GM18505 (cell line): ENCODE measurements around the gene ANKRD50.

Source experiments
- ATAC-seq: cut with Tn5 transposase; IDR thresholded peaks from one replicate; pipeline ENCODE4 v1.9.1; 2021; ENCODE audit not compliant: unreplicated experiment
- POLR2A ChIP-seq: IDR thresholded peaks from 4 replicates; pipeline ENCODE4 v1.6.1; 2011; ENCODE audit warnings: borderline replicate concordance; ENCODE audit not compliant: insufficient read depth, insufficient read length; ENCODE audit errors: extremely low read depth

Gene ANKRD50, protein sequence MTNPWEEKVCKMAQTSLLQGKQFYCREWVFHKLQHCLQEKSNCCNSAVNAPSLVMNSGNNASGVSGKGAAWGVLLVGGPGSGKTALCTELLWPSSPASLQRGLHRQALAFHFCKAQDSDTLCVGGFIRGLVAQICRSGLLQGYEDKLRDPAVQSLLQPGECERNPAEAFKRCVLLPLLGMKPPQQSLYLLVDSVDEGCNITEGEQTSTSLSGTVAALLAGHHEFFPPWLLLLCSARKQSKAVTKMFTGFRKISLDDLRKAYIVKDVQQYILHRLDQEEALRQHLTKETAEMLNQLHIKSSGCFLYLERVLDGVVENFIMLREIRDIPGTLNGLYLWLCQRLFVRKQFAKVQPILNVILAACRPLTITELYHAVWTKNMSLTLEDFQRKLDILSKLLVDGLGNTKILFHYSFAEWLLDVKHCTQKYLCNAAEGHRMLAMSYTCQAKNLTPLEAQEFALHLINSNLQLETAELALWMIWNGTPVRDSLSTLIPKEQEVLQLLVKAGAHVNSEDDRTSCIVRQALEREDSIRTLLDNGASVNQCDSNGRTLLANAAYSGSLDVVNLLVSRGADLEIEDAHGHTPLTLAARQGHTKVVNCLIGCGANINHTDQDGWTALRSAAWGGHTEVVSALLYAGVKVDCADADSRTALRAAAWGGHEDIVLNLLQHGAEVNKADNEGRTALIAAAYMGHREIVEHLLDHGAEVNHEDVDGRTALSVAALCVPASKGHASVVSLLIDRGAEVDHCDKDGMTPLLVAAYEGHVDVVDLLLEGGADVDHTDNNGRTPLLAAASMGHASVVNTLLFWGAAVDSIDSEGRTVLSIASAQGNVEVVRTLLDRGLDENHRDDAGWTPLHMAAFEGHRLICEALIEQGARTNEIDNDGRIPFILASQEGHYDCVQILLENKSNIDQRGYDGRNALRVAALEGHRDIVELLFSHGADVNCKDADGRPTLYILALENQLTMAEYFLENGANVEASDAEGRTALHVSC (N-terminal part only)

DNA sequence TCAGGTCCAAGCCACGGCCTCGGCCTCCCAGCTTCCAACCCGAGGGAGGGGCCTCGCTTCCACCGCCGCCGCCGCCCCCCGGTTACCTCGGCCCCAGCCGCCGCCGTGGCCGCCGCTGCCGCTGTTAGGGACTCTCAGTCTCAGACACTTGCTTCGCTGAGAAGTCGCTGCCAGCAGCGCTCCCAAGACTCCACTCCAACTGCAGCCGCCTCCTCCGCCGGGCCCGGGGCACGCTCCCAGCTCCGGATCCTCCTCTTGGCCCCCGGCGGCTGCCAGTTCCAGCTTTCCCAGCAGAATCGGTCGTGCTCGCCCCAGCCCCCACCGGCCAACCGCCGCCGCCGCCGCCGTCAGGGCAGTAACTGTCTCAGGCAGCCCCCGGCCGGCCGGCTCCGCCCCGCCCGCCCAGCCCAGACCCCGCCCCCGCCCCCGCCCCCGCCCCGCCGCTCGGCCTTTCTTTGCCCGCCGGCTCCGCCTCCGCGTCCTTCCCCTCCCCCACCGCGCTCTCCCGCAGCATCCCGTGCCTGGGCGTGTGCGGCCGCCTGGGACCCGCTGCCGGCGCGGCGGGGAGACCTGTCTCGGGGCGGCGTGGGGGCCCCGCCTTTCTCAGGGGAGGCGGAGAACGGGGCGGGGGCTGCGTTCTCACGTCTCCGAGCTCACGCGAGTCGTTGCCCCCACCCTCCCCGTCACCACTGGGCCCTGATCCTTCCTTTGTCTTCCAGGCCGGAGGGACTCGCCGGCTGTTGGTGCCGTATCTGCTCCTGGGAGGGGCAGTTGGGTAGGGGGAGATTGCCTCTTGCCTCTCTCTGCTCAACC is at the start of gene ANKRD50:
Gene ANKRD50, minus strand, starts transcription at position 361 of the 813 bp plus-strand sequence. CDS start 2,221 bp downstream, outside the sequence.
- no peak for TF ChIP-seq POLR2A

DNA sequence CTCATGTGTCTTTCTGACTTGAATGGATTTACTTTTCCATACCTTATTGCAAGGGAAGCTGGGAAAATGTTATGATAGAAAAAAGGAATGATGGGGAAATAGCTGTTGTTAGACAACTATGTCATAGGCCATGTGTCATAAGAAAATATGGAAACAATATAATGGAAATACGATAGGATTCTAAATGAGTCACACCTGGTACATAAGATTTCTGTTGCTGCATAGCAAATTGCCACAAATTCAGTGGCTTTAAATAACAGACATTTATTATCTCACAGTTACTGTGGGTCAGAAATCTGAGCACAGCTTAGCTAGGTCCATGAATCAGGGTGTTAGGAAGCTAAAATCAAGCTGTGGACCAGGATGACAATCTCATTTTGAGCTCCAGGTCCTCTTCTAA is 44.6 kb upstream of the ANKRD50 start:
- TF ChIP-seq POLR2A: no peak

More for the DNA sequence above, at the start of gene ANKRD50:
- peak; percentile 77 for ATAC-seq

DNA sequence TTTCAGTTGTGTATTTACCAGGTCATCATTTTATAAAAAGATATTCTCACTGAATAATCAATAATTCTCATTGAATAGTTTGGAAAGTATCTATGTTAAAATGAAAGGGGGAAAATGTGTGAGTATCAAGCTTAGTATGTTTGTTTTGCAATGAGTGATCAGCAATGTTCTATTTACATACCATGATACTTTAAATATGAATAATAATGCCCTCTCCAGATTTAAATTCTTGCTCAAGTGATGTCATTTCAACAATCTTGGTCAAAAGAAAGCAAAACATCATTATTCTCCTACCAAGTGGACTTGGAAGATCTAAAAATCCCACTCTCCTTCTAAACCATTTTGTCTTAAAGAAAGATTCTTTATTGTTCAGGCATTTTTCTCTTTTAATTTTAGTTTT is 42.1 kb upstream of the ANKRD50 start:
- no peak for ATAC-seq
- TF ChIP-seq POLR2A: no peak

More for the DNA sequence above, 44.6 kb upstream of the ANKRD50 start:
- ATAC-seq: no peak

DNA sequence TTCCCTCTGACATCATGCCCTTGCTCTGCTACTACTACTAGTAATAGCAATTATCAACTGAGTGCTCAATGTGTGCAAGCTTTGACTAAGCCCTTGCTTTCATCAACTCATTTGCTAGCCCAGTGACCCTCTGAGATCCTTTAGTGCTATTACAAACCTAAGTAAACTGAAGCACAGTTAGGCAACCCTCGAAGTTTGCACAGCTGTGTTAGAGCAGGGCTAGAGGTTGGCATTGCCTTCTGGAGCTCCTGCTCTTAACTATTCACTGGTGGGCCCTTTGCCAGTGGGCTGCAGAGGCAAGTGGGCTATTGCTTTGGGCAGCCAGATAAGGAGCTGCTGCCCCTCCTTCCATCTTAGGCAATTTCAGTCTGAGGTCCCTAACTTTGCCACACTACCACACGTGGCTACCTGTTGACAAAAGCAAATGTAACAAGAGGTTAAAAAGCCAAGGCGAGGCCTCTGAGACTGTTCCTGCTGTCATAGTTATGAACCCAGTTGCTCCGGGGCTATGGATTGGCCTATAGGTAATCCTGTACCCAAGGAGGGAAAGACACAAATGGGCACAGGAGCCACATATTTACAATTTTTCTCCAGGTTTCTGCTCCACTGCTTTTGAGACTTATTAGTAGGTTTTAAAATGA is 41.5 kb upstream of the ANKRD50 start:
- ATAC-seq: no peak
- no peak for TF ChIP-seq POLR2A

DNA sequence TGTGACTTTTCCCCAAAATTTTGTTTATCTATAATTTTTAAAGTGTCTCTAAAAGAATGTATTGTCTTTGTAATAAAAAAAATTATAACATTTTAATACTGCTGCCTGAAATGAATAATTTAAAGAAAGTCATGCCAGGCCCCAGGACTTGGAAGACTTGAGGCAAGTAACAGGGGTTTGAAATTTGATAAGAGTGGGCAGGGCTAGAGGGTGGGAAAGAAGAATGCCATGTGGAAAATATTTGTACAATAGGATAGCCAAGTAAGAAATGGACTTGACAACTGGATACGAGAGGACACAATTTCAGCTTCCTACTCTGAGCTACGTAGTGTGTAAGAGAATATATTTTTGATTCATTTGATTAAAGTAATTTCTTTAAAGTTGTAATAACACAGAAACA is 36.9 kb upstream of the ANKRD50 start:
- no peak for TF ChIP-seq POLR2A
- ATAC-seq: no peak

DNA sequence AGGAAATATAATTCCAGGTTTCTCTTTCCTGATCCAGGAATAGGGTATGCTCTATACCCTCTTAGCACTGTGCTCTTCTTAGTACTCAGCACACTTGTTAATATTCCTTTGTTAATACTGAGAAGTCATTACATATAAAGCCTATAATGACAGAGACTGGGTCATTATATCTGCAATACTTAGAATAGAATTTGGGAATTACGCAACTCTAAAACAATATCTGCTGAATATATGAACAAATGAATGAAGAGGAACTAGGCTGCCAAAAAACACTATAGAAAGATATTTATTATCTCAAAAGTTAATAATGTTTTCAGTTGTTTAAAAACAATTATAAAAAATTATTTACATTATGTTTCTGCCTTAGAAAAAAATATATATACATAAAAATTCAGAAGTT is 36.4 kb upstream of the ANKRD50 start:
- TF ChIP-seq POLR2A: no peak
- no peak for ATAC-seq

DNA sequence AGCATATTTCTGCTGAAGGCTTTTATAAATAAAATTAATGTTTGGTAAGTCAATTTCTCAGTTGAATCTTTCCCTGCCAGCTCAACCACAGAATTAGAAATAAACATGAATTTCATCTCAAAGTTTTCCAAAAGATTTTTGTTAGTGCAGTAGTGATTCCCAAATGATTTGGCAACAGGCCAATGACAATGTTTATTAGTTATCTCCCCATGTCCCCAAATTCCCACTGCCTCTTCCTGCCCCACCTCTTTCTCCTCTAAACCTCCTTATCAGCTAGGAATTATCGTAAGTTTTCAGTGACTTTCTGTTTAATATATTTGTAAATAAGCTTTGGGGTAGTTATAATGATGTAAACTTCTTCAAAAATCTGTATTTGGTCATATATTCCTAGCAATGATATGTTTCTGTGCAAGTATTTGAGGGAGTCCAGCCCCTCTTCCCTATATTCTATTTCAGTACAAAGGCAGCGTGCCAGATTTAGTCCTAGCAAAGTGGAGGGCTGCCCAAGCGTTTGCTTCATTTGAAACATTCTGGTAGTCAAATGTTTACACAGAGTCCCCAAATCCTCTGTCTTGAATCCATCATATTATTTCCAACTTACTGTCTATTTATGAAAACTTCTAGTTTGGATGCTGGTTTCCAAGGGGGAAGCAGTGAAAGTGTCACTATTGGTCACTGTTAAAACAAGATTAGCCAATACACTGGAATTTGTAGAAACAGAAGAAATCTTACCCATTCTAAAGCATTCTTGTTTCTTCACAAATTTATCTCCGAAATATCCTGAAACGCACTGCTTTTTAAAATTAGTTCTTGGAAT is 33.7 kb upstream of the ANKRD50 start:
- no peak for ATAC-seq

DNA sequence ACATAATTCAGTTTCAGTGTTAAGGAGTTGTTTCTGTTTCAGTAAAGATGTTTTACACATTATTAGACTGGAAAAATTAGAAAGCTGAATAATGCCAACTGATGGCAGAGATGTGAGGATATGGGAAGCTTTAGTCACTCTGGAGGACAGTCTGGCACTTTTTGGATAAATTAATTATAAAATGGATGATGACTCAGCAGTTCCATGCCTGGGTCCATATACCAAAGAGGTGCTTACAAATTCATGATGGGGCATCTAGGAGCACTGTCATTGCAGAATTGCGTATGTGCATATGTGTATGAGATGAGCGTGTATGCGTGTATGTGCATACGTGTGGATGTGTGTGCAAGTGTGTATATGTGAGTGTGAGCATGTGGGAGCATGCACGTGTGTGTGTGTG is 31.2 kb upstream of the ANKRD50 start:
- no peak for TF ChIP-seq POLR2A
- ATAC-seq: no peak

More for the DNA sequence above, 33.7 kb upstream of the ANKRD50 start:
- TF ChIP-seq POLR2A: no peak

DNA sequence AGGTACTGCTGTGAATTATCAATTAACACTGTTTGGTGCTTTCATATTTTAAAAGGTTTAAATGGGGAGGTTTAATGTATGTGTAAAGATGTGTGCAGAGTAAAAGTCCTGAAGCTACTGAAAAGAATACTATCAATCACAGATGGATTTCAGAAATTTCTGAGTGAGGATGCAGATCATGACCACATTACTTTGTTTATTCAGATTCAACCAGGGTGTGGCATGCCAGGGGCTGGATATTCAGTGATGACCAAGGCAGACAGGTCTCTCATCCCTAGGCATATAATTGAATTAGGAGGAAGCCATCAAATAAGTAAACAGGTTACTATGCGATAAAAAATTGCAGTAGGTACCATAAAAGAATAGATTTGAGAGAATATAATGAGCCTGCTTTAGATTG is 28.0 kb upstream of the ANKRD50 start:
- TF ChIP-seq POLR2A: no peak
- ATAC-seq: no peak

DNA sequence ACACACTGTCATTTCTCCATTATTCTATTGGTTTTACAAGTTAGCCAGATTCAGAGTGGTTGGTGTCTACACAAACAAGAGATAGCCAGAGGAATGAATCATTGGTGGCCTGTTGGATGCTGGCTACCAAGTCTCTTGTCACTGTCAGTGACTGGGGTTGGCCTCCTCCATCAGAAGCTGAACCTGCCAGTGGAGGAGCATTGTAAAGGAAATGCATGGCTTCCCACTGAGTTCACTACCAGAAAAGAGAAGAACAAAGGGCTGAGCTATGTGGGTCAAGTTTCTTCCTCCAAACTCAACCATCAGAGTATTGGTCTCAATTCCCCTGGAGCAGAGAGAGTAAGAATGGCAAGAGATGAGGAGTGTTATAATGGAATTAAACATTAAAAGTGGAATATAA is 26.5 kb upstream of the ANKRD50 start:
- TF ChIP-seq POLR2A: no peak
- ATAC-seq: no peak

DNA sequence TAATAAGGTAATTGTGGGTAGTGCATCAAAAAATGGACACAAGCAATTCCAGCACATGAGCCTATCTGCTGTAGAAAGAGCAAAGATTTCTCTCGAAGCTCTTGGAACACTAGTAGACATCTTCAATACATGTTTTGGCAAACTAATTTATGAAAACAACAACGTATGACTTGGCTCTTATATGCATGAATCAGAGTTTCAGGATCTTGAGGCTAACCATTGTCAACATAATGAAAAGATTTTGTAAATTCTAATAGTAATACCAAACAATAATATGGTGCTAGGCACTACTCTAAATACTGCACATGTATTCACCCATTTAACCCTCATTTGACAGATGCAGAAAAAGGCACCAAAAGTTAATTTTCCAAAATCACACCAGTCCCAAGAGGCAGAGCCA is 25.1 kb upstream of the ANKRD50 start:
- no peak for ATAC-seq
- no peak for TF ChIP-seq POLR2A
